ENCODE results near the gene ETFB.

The ETFB gene

GRCh38 chr19:51347209-51347928, 18.8 kb downstream of the ETFB start:
- H3K4me3 Mint-ChIP-seq = no peak overlapping the region
- H3K4me1 Mint-ChIP-seq = peaks cover 5% of the 10 kb centered on the region
- H3K9me3 Mint-ChIP-seq = no peaks in the 10 kb centered on the region
- peak overlapping the region in 1 of 3 experiments; percentile 4 for H3K27ac Mint-ChIP-seq
- no peak for TF ChIP-seq CTCF (IDR thresholded peaks at IDR 0.05; ENCODE audit: unreplicated experiment in 3 of 3)
- peaks cover 31% of the 10 kb centered on the region for H3K36me3 Mint-ChIP-seq (ENCODE audit: low read depth)
- peaks cover 7% of the 10 kb centered on the region for H3K27me3 Mint-ChIP-seq (ENCODE audit: low read depth)

- Mint-ChIP-seq H3K27ac (no peak overlapping the region), H3K9me3 (no peaks in the 10 kb centered on the region), H3K4me3 (no peak overlapping the region), H3K27me3 (ENCODE audit: low read depth) (peaks cover 10% of the 10 kb centered on the region), H3K36me3 (ENCODE audit: low read depth) (peaks cover 25% of the 10 kb centered on the region), H3K4me1 (peaks cover 6% of the 10 kb centered on the region)
- no peak for TF ChIP-seq CTCF (IDR thresholded peaks at IDR 0.05; ENCODE audit: unreplicated experiment in 3 of 3)
These were observed 19.4 kb downstream of the ETFB start for GRCh38 chr19:51346742-51347141.

- H3K27me3 Mint-ChIP-seq (ENCODE audit: low read depth) = peaks cover 17% of the 10 kb centered on the region
- peaks cover 10% of the 10 kb centered on the region for H3K4me1 Mint-ChIP-seq
- H3K4me3 Mint-ChIP-seq = peak overlapping the region in 1 of 3 experiments; percentile 28
- no peaks in the 10 kb centered on the region for H3K9me3 Mint-ChIP-seq
- H3K36me3 Mint-ChIP-seq (ENCODE audit: low read depth) = peaks cover 20% of the 10 kb centered on the region
- no peak for TF ChIP-seq CTCF (IDR thresholded peaks at IDR 0.05; ENCODE audit: unreplicated experiment in 3 of 3)
- H3K27ac Mint-ChIP-seq = no peak overlapping the region
These were observed 21.0 kb downstream of the ETFB start for GRCh38 chr19:51345076-51345620.

GRCh38 chr19:51342631-51343569, 23.3 kb downstream of the ETFB start:
- no peaks in the 10 kb centered on the region for H3K9me3 Mint-ChIP-seq
- no peak for TF ChIP-seq CTCF (IDR thresholded peaks at IDR 0.05; ENCODE audit: unreplicated experiment in 3 of 3)

GRCh38 chr19:51341976-51342580, 24.1 kb downstream of the ETFB start, which contains the start of gene VSIG10L:
TSS of gene VSIG10L (minus strand) at chr19:51342139. CDS start at chr19:51342124, 15 bp downstream.
- H3K27me3 Mint-ChIP-seq (ENCODE audit: low read depth) = peaks cover 17% of the 10 kb centered on the region
- H3K36me3 Mint-ChIP-seq (ENCODE audit: low read depth) = peaks cover 14% of the 10 kb centered on the region
- TF ChIP-seq CTCF (IDR thresholded peaks at IDR 0.05; ENCODE audit: unreplicated experiment in 3 of 3) = no peak
- H3K4me1 Mint-ChIP-seq = peaks cover 15% of the 10 kb centered on the region
- H3K27ac Mint-ChIP-seq = peak within 1 kb of the TSS in 2 of 3 experiments; percentile 49 to 71
- no peaks in the 10 kb centered on the region for H3K9me3 Mint-ChIP-seq
- H3K4me3 Mint-ChIP-seq = peak within 1 kb of the TSS; percentile 77 to 84 (median 81)

More at GRCh38 chr19:51342631-51343569, 23.3 kb downstream of the ETFB start:
- Mint-ChIP-seq H3K4me1 (peaks cover 15% of the 10 kb centered on the region), H3K27ac (peak overlapping the region in 2 of 3 experiments; percentile 49 to 71), H3K27me3 (ENCODE audit: low read depth) (peaks cover 17% of the 10 kb centered on the region), H3K4me3 (peak overlapping the region; percentile 12 to 74 (median 51)), H3K36me3 (ENCODE audit: low read depth) (peaks cover 20% of the 10 kb centered on the region)
